ENCODE measurements around the gene HECW1. TPM values are rescaled to one million over a fixed set of nuclear protein-coding genes. Genes with fewer than 3 reads are reported as not detected.

The HECW1 gene
- polyA plus RNA-seq, 3 donors = 6.6 to 7.0 (median 6.7) TPM

- DNase-seq (ENCODE audit: extremely low read depth in 1 of 11, low read depth in 9 of 11, low spot score in 4 of 11) = no peak
Measured at GRCh38 chr7:43438897-43439479, 326.5 kb downstream of the HECW1 start.

DNA sequence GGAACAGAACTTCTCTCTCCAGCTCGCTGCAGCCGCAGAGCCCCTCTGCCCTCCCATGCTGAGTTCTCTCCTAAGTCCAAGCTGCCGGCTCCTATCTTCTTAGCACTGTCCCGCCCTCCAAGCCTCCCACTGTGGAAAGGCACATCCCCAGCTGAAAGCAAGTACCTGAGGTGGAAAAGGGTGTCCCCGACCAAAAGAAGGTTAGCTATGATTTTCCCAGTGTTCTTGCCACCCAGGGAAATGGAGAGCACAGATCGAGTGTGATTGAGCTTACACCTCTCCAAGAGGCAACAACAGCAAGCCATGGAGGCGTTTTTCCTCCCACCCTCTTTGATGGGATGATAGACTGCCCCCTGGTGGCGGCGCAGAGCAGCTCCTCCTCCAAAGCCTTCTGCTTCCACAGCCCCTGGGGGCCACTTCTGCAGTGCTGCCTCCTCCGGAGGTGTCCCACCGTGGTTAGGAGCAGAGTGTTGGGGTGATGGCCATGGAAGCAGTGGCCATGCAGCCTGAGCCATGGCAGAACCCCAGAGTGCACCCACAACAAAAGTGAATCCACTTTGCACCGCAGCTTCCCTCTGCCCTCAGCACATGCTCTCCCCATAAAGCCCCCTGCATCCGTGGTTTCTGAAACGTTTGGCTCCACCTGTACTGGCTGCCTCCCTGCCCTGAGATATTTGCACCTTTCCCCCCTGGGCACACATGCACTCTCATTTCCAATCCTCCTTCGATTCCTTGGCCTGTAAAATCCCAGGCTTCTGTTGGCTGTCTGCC is 327.4 kb downstream of the HECW1 start:
- no peak for DNase-seq (ENCODE audit: extremely low read depth in 1 of 11, low read depth in 9 of 11, low spot score in 4 of 11)

DNA sequence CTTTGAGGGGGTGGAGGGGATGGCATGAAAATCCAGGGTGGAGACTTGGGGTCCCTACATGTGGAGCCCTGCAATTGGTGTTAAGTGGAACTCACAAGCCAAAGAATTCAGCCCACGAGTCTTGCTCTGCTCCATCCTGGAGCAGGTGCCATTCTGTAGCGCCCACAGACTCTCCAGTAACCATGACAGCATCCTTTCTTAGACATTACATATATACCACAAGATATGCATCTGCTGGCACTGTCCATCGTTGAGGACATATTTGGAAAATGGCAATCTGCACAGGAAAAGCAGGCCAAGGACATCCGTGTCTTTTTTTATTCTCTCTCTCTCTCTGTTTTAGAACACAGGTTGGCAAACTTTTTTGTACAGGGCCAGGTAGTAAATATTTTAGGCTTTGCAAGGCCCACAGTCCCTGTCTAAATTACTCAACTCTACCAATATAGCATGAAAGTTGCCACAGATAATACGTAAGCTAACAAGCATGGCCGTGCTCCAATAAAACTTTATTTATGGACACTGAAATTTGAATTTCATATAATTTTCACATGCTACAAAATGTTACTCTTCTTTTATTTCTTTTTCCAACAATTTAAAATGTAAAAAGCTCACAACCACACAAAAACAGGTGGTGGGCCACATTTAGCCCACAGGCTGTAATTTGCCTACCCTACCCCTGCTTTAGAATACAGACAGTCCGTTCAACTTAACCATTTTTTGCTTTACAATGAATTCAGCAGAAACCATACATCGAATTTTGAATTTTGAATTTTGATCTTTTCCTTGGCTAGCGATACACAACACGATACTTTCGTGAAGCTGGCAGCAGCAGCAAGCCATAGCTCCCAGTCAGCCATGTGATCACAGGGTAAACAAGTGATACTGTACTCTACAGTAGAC is 329.0 kb downstream of the HECW1 start:
- DNase-seq (ENCODE audit: extremely low read depth in 1 of 11, low read depth in 9 of 11, low spot score in 4 of 11) = no peak

- DNase-seq (ENCODE audit: extremely low read depth in 1 of 11, low read depth in 9 of 11, low spot score in 4 of 11) = no peak
Measured at GRCh38 chr7:43443381-43443780, 330.9 kb downstream of the HECW1 start.

DNA sequence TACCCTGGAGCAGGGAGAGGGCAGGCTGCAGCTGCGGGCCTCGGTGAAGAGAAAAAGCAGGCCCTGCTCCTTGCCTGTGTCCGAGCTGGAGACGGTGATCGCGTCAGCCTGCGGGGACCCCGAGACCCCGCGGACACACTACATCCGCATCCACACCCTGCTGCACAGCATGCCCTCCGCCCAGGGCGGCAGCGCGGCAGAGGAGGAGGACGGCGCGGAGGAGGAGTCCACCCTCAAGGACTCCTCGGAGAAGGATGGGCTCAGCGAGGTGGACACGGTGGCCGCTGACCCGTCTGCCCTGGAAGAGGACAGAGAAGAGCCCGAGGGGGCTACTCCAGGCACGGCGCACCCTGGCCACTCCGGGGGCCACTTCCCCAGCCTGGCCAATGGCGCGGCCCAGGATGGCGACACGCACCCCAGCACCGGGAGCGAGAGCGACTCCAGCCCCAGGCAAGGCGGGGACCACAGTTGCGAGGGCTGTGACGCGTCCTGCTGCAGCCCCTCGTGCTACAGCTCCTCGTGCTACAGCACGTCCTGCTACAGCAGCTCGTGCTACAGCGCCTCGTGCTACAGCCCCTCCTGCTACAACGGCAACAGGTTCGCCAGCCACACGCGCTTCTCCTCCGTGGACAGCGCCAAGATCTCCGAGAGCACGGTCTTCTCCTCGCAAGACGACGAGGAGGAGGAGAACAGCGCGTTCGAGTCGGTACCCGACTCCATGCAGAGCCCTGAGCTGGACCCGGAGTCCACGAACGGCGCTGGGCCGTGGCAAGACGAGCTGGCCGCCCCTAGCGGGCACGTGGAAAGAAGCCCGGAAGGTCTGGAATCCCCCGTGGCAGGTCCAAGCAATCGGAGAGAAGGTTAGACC is 332.5 kb downstream of the HECW1 start:
- no peak for DNase-seq (ENCODE audit: extremely low read depth in 1 of 11, low read depth in 9 of 11, low spot score in 4 of 11)

DNA sequence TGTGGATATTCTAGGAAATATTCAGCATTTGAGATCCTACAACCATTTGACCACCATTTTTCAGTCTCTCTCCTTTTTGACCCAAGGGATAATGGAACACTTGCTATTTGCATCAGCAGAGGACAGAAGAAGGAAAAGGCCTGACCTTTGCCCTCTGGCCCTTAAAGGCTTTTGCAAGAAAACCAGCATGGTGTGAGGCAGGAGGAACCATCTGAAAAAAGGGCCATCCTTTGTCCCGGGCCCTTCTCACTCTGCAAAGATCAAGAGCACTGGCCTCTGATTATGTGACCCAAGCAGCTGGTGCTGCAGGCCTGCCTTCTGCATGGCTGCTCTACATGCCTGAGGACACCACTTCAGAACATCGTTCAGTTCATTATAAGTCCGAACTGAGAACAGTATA is 337.1 kb downstream of the HECW1 start:
- no peak for DNase-seq (ENCODE audit: extremely low read depth in 1 of 11, low read depth in 9 of 11, low spot score in 4 of 11)

DNA sequence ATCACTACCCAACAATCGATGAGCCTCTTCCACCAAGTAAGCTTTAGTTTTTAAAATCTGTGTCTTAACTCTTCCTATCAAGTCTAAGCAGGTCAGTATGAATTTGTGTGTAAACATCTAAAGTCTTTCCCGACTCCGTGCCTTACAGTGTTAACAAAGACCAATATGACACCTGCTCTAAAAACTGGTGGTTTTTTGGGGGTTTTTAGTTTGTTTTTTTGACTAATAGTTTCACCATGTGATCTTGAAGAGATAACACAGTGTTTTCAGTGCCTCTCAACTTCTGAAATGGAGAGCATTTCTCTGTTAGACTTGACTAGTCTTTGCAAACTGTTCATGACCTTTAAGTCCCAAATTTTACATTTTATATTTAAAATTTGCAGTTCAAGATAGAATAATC is 338.4 kb downstream of the HECW1 start:
- DNase-seq (ENCODE audit: extremely low read depth in 1 of 11, low read depth in 9 of 11, low spot score in 4 of 11) = no peak

DNA sequence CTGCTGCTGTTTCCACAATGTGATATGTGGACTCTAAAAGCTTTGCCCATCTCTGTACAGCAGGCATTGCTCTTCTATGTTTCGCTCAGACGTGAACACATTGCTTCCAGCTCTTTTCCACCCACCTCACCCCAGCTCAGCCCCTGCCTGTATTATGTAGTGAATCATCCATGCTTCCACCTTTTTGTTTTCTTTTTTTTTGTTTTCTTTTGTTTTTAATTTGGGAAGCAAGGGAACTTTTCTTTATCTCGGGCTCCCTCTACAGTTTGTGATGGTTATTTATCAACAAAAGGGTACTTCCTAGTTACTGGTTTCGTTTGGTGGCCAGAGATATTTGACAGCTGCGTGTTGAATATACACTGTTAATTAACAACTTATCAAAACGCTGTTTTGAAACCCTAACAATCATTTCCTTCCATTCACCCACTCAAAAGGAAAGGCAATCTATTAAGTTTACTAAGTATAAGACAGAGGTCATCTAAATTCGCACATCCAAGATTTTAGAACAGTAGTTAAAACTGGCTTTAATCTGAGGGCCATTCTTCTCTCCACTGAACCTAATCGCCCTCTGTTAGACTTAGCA is 342.6 kb downstream of the HECW1 start:
- peak in 6 of 11 donors; percentile 30 to 60 (median 42) for DNase-seq (ENCODE audit: extremely low read depth in 1 of 11, low read depth in 9 of 11, low spot score in 4 of 11)

DNA sequence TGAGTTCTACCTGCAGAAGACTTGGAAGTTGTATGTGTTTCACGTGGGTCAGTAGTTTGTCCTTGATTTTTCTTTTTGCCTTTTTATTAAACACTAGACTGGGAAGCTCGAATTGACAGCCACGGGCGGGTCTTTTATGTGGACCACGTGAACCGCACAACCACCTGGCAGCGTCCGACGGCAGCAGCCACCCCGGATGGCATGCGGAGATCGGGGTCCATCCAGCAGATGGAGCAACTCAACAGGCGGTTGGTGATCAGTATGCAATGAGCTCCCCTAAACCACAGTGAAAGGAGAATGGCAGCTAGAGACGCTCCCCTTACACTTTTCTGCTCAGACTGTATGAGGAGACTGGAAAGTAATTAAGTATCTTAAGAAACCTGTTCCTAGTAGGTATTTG is 343.8 kb downstream of the HECW1 start:
- no peak for DNase-seq (ENCODE audit: extremely low read depth in 1 of 11, low read depth in 9 of 11, low spot score in 4 of 11)

DNA sequence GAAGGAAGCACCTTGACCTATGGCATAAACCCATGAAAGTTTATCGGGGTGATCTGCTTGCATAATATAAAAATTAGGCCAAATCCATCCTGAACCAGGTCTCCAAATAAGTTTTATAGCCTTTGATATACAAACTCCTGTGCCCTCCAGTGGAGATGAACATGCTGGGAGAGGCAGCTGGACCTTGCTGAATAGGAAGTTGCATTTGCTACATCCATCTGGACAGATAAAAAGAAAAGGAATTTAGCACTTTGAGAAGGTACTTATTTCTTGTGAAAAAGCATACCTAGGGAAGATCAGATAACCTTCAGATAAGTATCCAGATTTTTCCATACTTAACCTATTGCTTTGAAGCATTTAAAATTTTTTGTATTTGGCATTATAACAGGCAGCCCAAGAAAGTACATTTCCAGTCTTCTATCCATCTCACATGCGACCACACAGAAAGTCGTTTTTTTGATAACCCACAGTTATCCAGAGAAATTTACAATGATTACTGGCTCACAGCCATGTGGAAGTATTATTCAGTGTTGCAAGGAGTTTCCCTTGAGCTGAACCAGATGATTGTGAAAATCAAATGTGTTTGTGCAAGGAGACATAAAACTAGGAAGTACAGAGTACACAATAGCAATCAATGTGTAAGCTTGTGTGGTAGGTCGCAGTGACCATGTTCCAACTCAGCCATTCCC is 346.0 kb downstream of the HECW1 start:
- DNase-seq (ENCODE audit: extremely low read depth in 1 of 11, low read depth in 9 of 11, low spot score in 4 of 11) = no peak

GRCh38 chr7:43459019-43459337 is 346.5 kb downstream of the HECW1 start:
- no peak for DNase-seq (ENCODE audit: extremely low read depth in 1 of 11, low read depth in 9 of 11, low spot score in 4 of 11)

DNA sequence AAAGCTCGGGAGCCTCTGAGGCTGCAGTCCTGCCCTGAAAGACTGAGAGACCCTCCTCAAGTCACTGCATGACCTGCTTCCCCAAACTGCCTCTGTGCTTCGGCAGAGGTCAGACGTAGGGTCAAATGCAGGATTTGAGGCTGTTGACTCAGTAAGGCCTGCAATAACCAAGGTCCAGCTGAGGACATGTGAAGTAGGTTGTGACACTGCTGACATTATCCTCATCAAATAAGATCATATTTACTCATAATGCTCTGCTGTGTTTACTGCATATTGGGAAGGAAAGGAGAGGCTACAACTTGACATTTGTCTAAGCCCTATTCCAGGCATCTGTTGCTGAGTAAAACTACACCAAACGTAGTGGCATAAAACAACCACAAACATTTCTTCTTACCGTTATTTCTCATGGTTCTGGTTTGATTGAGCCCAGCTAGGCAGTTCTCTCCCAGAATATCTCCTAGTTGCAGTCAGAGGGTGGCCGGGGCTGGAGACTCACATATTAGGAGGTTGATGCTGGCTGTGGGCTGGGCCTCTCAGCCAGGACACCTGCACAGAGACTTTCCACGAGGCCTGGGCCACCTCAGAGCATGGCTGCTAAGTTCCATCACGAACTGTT is 348.4 kb downstream of the HECW1 start:
- no peak for DNase-seq (ENCODE audit: extremely low read depth in 1 of 11, low read depth in 9 of 11, low spot score in 4 of 11)

GRCh38 chr7:43461349-43462024 is 349.0 kb downstream of the HECW1 start:
- DNase-seq (ENCODE audit: extremely low read depth in 1 of 11, low read depth in 9 of 11, low spot score in 4 of 11) = no peak

DNA sequence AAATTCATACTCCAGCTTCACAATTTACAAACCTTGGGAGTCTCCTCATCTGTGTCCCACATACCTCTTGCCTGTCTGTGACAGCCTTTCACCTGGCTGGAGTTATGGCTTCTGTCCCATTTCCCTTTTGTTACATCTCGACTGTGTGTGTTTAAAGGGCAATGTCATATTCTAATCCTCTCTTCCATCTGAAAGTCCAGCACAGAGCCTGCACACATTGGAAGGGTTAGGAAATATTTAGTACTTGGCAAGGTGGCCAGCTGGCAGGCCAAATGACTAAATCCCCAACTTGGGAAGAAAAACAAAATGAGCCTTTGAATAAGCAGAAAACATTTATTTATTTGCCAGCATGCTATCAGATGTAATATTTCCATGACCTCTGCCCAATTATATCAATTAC is 350.4 kb downstream of the HECW1 start:
- DNase-seq (ENCODE audit: extremely low read depth in 1 of 11, low read depth in 9 of 11, low spot score in 4 of 11) = no peak

- DNase-seq (ENCODE audit: extremely low read depth in 1 of 11, low read depth in 9 of 11, low spot score in 4 of 11) = no peak
Measured at GRCh38 chr7:43463401-43463980, 351.0 kb downstream of the HECW1 start.

DNA sequence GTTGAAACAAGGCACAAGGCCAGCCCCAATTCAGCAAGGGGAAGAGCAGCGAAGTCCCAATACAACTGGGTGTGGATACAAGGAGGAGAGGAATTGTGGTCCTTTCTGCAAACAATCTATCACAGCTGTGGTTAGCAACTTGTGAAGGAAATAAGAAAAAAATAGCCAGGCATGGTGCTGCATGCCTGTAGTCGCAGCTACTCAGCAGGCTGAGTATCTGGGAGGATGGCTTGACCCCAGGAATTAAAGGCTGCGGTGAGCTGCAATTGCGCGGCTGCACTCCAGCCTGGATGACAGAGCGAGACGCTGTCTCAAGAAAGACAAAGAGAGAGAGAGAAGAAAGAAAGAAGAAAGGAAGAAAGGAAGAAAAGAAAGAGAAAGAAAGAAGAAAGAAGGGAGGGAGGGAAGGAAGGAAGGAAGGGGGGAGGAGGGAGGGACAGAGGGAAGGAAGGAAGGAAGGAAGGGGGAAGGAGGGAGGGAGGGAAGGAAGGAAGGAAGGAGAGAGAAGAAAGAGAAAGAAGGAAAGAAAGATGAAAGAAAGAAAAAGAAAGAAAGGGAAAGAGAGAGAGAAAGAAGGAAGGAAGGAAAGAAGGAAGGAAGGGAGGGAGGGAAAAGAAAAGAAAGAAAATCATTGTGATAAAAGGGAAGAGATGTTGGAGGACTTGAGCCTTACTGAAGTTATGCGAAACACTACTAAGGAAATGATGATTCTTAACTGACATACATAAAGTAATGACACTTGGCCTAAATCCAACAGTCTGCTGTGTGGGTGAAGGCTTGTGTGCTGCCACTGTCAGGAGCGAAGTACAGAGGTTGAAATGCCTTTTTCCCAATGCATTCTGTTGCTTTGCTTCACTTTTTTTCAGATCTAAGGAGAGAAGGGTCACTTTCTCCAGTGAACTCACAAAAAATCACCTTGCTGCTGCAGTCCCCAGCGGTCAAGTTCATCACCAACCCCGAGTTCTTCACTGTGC is 353.4 kb downstream of the HECW1 start:
- DNase-seq (ENCODE audit: extremely low read depth in 1 of 11, low read depth in 9 of 11, low spot score in 4 of 11) = no peak

Data from renal cortex interstitium (tissue), 11 donors.